Fibroblast of the aortic adventitia (primary cell): Measurements from ENCODE around the gene ZNF581. TPM values are rescaled to one million over a fixed set of nuclear protein-coding genes. Genes with fewer than 3 reads are reported as not detected.

Experiments used
- DNase-seq: peaks from one replicate; pipeline ENCODE4 v3.0.0-alpha.2; 2010; ENCODE audit warnings: low read depth
- H3K4me3 ChIP-seq: 2 replicates; pipeline ENCODE4 v1.5.1; 2011; ENCODE audit warnings: low read depth, mild to moderate bottlenecking, control low read depth, low read length, moderate library complexity
- CTCF ChIP-seq: IDR thresholded peaks from 2 replicates; pipeline ENCODE4 v1.5.1; 2011; ENCODE audit warnings: mild to moderate bottlenecking, low read length, control low read depth, inconsistent platforms; ENCODE audit not compliant: insufficient read depth
- total RNA-seq: library from RNA; depleted of rRNA; stranded (reverse); fragments of >200 nt; gene quantifications from 2 replicates; pipeline ENCODE4 v1.2.3, GENCODE V29; 2012; ENCODE audit warnings: low replicate concordance

ZNF581 gene
- total RNA-seq, 1 donor: 13.9 TPM

DNA sequence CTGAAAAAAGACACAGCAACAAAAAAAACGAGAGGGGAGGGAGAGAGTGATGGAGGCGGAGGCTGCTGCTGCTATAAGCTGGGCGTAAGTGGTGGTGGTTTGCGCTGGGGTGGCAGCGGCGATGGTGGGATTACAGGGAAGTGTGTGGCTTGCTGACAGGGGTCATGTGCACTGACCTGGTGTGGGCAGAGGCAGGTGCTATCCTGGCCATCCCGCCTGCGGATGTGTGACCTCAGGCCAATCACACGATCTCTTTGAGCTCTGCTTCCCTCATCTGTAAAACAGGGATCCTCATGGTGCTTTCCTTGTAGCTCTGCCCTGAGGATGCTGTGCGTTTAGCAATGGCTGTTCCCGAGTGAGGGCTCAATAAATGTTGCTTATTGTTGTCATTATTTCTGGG lies 5.9 kb upstream of the ZNF581 start:
- no peak for TF ChIP-seq CTCF
- no peak for DNase-seq
- H3K4me3 ChIP-seq: no peak overlapping the region

GRCh38 chr19:55638864-55639359 lies 4.5 kb upstream of the ZNF581 start:
- H3K4me3 ChIP-seq: no peak overlapping the region
- DNase-seq: no peak
- peak; percentile 54 for TF ChIP-seq CTCF

- DNase-seq: peak; percentile 63
- H3K4me3 ChIP-seq: peak overlapping the region; percentile 75
- TF ChIP-seq CTCF: peak; percentile 42
Measured at GRCh38 chr19:55640043-55640576, 3.3 kb upstream of the ZNF581 start.

GRCh38 chr19:55640577-55641425 lies 2.6 kb upstream of the ZNF581 start, which contains the start of gene ZNF580:
Gene ZNF580, plus strand, starts transcription at chr19:55641002. Its CDS starts 1,507 bp downstream, at chr19:55642509.
- peak within 1 kb of the TSS; percentile 75 for H3K4me3 ChIP-seq
- peak; percentile 71 for DNase-seq
- TF ChIP-seq CTCF: no peak

GRCh38 chr19:55641426-55642152 lies 1.9 kb upstream of the ZNF581 start:
- H3K4me3 ChIP-seq: peak overlapping the region; percentile 75
- no peak for TF ChIP-seq CTCF
- DNase-seq: peak; percentile 39

GRCh38 chr19:55642153-55643002 lies 1.1 kb upstream of the ZNF581 start:
- H3K4me3 ChIP-seq: peak overlapping the region; percentile 75
- DNase-seq: peak; percentile 44

More at GRCh38 chr19:55642153-55643002, 1.1 kb upstream of the ZNF581 start:
- no peak for TF ChIP-seq CTCF
